Measurements from ENCODE around the gene PTP4A1.
"Not testable (repeated sequence)": the region's sequence is repeated elsewhere in the genome, so short reads cannot be mapped to it uniquely, and the experiment has no call there.

Gene PTP4A1

DNA sequence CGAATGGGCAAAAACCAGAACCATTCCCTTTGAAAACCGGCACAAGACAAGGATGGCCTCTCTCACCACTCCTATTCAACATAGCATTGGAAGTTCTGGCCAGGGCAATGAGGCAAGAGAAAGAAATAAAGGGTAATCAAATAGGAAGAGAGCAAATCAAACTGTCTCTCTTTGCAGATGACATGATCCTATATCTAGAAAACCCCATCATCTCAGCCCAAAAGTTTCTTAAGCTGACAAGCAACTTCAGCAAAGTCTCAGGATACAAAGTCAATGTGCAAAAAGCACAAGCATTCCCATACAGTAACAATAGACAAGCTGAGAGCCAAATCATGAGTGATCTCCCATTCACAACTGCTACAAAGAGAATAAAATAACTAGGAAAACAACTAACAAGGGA, 13.4 kb downstream of the PTP4A1 start:
- not testable (repeated sequence) for H3K23ac ChIP-seq (ENCODE audit: low read length in 2 of 2); H3K18ac ChIP-seq (ENCODE audit: low read depth in 1 of 2, low read length in 2 of 2); H2BK5ac ChIP-seq (ENCODE audit: low read depth, low read length, poor library complexity, severe bottlenecking); H3K9me3 ChIP-seq (ENCODE audit: control insufficient read depth, low read length); H2AFZ ChIP-seq (ENCODE audit: low read depth, low read length); H4K8ac ChIP-seq (ENCODE audit: low read length); DNase-seq; H3K4me3 ChIP-seq (ENCODE audit: insufficient read depth in 1 of 2, low read depth in 1 of 2, low read length in 2 of 2); H3K4ac ChIP-seq (ENCODE audit: low read depth in 1 of 2, low read length in 2 of 2); H2BK15ac ChIP-seq (ENCODE audit: low read depth, poor library complexity, severe bottlenecking); H3K4me1 ChIP-seq (ENCODE audit: control insufficient read depth, insufficient read depth, low read depth, low read length); H3K79me1 ChIP-seq (replicated peaks; ENCODE audit: low read length, poor library complexity, severe bottlenecking); H3K14ac ChIP-seq (ENCODE audit: low read length in 2 of 2); H2AK5ac ChIP-seq (ENCODE audit: low read length, severe bottlenecking); H2BK12ac ChIP-seq (ENCODE audit: low read length in 2 of 2); H3K27me3 ChIP-seq (ENCODE audit: control insufficient read depth in 1 of 2, insufficient read depth in 1 of 2, low read length in 2 of 2); H2BK120ac ChIP-seq (ENCODE audit: low read depth, low read length); H4K91ac ChIP-seq (ENCODE audit: low read length); H3K4me2 ChIP-seq (ENCODE audit: low read length, poor library complexity, severe bottlenecking); H3K9ac ChIP-seq (ENCODE audit: low read length); H3K27ac ChIP-seq (ENCODE audit: low read length, poor library complexity, severe bottlenecking)
- 100% methylated on average over 1 of the region's 2 CpGs for WGBS
- peaks cover 3 to 37% of the 10 kb centered on the region in 2 experiments for H3K36me3 ChIP-seq (ENCODE audit: control insufficient read depth in 1 of 2, insufficient read depth in 2 of 2, low read depth in 1 of 2, low read length in 2 of 2)

DNA sequence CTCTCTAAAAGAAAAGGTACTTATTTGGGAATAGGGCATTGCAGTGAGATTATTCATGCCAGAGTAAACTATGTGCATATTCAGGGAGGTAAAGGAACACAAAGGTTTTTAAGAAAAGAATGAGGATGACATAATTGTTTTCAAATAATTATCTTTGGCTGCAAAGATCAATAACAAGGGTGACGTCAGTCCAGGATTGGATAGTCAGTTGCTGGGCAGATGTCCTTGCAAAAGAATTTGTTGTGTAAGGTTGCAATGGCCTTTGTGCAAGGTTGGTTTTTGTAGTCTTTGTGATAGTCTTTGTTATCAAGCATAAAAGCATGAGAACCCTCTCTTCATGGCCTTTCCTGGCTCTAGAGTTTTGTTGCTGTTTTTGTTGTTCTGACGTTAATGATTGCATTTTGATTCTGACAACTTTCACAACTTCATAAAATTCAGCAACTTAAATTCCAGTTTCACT, 17.7 kb downstream of the PTP4A1 start:
- 79% methylated on average over 1 of the region's 2 CpGs for whole genome bisulfite sequencing
- Histone ChIP-seq H3K27me3 (ENCODE audit: control insufficient read depth in 1 of 2, insufficient read depth in 1 of 2, low read length in 2 of 2) (no peaks in the 10 kb centered on the region), H3K14ac (ENCODE audit: low read length in 2 of 2) (no peak overlapping the region), H2BK120ac (ENCODE audit: low read depth, low read length) (no peak overlapping the region), H2AFZ (ENCODE audit: low read depth, low read length) (no peak overlapping the region), H4K91ac (ENCODE audit: low read length) (no peak overlapping the region), H2BK12ac (ENCODE audit: low read length in 2 of 2) (no peak overlapping the region), H3K4me1 (ENCODE audit: control insufficient read depth, insufficient read depth, low read depth, low read length) (no peaks in the 10 kb centered on the region), H3K9me3 (ENCODE audit: control insufficient read depth, low read length) (no peaks in the 10 kb centered on the region), H3K4ac (ENCODE audit: low read depth in 1 of 2, low read length in 2 of 2) (no peak overlapping the region), H3K18ac (ENCODE audit: low read depth in 1 of 2, low read length in 2 of 2) (no peak overlapping the region), H3K27ac (ENCODE audit: low read length, poor library complexity, severe bottlenecking) (no peak overlapping the region), H4K8ac (ENCODE audit: low read length) (no peak overlapping the region), H2BK5ac (ENCODE audit: low read depth, low read length, poor library complexity, severe bottlenecking) (no peak overlapping the region), H3K23ac (ENCODE audit: low read length in 2 of 2) (no peak overlapping the region), H3K79me1 (replicated peaks; ENCODE audit: low read length, poor library complexity, severe bottlenecking) (no peaks in the 10 kb centered on the region), H3K36me3 (ENCODE audit: control insufficient read depth in 1 of 2, insufficient read depth in 2 of 2, low read depth in 1 of 2, low read length in 2 of 2) (no peaks in the 10 kb centered on the region), H2BK15ac (ENCODE audit: low read depth, poor library complexity, severe bottlenecking) (no peak overlapping the region), H2AK5ac (ENCODE audit: low read length, severe bottlenecking) (no peak overlapping the region), H3K4me2 (ENCODE audit: low read length, poor library complexity, severe bottlenecking) (no peak overlapping the region), H3K4me3 (ENCODE audit: insufficient read depth in 1 of 2, low read depth in 1 of 2, low read length in 2 of 2) (no peak overlapping the region), H3K9ac (ENCODE audit: low read length) (no peak overlapping the region)
- DNase-seq: no peak

DNA sequence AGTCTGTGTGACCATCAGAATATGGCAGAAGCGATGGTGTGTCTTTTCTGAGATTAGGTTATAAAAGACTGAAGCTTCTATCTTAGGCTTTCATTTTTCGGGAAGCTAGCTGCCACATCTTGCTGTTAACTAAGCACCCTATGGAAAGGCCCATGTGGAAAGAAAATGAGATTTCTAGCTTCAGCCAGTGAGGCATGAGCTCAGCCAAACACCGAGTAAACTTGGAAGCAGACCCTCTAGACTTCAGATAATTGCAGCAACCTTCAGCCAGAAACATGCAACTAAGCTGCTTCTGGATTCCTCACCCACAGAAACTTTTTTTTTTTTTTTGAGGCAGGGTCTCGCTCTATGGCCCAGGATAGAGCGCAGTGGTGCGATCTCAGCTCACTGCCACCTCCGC, 20.6 kb downstream of the PTP4A1 start:
- no peak overlapping the region for H3K27ac ChIP-seq (ENCODE audit: low read length, poor library complexity, severe bottlenecking)
- no peak overlapping the region for H2BK12ac ChIP-seq (ENCODE audit: low read length in 2 of 2)
- no peak overlapping the region for H2BK15ac ChIP-seq (ENCODE audit: low read depth, poor library complexity, severe bottlenecking)
- H3K27me3 ChIP-seq (ENCODE audit: control insufficient read depth in 1 of 2, insufficient read depth in 1 of 2, low read length in 2 of 2): no peaks in the 10 kb centered on the region
- H3K18ac ChIP-seq (ENCODE audit: low read depth in 1 of 2, low read length in 2 of 2): no peak overlapping the region
- H3K79me1 ChIP-seq (replicated peaks; ENCODE audit: low read length, poor library complexity, severe bottlenecking): no peaks in the 10 kb centered on the region
- WGBS: 97% methylated on average over 7 of the region's 7 CpGs
- H3K14ac ChIP-seq (ENCODE audit: low read length in 2 of 2): no peak overlapping the region
- no peak for DNase-seq
- no peaks in the 10 kb centered on the region for H3K9me3 ChIP-seq (ENCODE audit: control insufficient read depth, low read length)
- H3K4me3 ChIP-seq (ENCODE audit: insufficient read depth in 1 of 2, low read depth in 1 of 2, low read length in 2 of 2): no peak overlapping the region
- no peak overlapping the region for H3K9ac ChIP-seq (ENCODE audit: low read length)
- no peak overlapping the region for H2BK120ac ChIP-seq (ENCODE audit: low read depth, low read length)
- H3K23ac ChIP-seq (ENCODE audit: low read length in 2 of 2): no peak overlapping the region
- no peak overlapping the region for H4K91ac ChIP-seq (ENCODE audit: low read length)
- H3K4ac ChIP-seq (ENCODE audit: low read depth in 1 of 2, low read length in 2 of 2): no peak overlapping the region
- H3K4me1 ChIP-seq (ENCODE audit: control insufficient read depth, insufficient read depth, low read depth, low read length): no peaks in the 10 kb centered on the region
- no peak overlapping the region for H2AFZ ChIP-seq (ENCODE audit: low read depth, low read length)
- H2AK5ac ChIP-seq (ENCODE audit: low read length, severe bottlenecking): no peak overlapping the region
- H3K36me3 ChIP-seq (ENCODE audit: control insufficient read depth in 1 of 2, insufficient read depth in 2 of 2, low read depth in 1 of 2, low read length in 2 of 2): no peaks in the 10 kb centered on the region
- no peak overlapping the region for H3K4me2 ChIP-seq (ENCODE audit: low read length, poor library complexity, severe bottlenecking)
- no peak overlapping the region for H4K8ac ChIP-seq (ENCODE audit: low read length)
- no peak overlapping the region for H2BK5ac ChIP-seq (ENCODE audit: low read depth, low read length, poor library complexity, severe bottlenecking)

DNA sequence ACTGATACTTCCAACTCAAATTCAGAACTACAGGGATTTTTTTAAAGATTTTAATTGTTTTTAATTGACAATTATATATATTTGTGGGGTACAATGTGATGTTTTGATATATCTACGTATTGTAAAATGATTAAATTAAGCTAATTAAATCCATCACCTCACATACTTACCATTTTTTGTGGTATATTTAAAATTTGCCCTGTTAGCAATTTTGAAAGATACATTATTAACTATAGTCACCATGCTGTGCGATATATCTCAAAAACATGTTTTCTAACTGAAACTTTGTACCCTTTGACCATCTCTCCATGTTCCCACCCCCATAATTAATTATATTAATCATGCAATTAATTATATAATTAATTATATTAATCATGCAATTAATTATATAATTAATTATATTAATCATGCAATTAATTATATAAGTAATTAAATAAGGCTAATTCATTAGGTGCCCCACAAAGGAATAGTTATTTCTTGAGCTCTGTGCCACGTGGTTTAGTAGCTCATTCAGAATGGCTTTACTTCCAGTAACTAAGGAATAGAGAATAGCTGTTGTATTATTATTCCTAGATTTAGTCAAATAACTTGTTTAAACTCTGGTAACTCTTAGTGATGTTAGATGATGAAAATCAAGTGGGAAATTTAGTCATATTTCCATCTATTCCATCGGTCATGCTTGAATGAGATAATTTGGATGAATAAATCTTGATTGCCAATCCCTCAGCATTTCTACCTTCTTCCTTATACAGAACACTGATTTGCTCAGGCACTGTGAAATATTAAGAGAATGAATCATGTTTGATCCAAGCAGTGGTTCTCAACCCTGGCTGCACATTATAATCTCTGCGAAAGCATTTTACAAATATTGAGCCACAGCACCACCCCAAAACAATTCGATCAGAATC, 25.1 kb downstream of the PTP4A1 start:
- Histone ChIP-seq H3K4me3 (ENCODE audit: insufficient read depth in 1 of 2, low read depth in 1 of 2, low read length in 2 of 2) (peak overlapping the region in 1 of 2 experiments; percentile 81), H3K4ac (ENCODE audit: low read depth in 1 of 2, low read length in 2 of 2) (no peak overlapping the region), H3K27me3 (ENCODE audit: control insufficient read depth in 1 of 2, insufficient read depth in 1 of 2, low read length in 2 of 2) (no peaks in the 10 kb centered on the region), H3K9me3 (ENCODE audit: control insufficient read depth, low read length) (no peaks in the 10 kb centered on the region), H4K8ac (ENCODE audit: low read length) (no peak overlapping the region), H2BK120ac (ENCODE audit: low read depth, low read length) (no peak overlapping the region), H3K4me1 (ENCODE audit: control insufficient read depth, insufficient read depth, low read depth, low read length) (no peaks in the 10 kb centered on the region), H3K79me1 (replicated peaks; ENCODE audit: low read length, poor library complexity, severe bottlenecking) (no peaks in the 10 kb centered on the region), H2BK5ac (ENCODE audit: low read depth, low read length, poor library complexity, severe bottlenecking) (no peak overlapping the region), H3K9ac (ENCODE audit: low read length) (peak overlapping the region; percentile 73), H3K14ac (ENCODE audit: low read length in 2 of 2) (no peak overlapping the region), H2AFZ (ENCODE audit: low read depth, low read length) (no peak overlapping the region), H3K23ac (ENCODE audit: low read length in 2 of 2) (no peak overlapping the region), H3K36me3 (ENCODE audit: control insufficient read depth in 1 of 2, insufficient read depth in 2 of 2, low read depth in 1 of 2, low read length in 2 of 2) (no peaks in the 10 kb centered on the region), H2AK5ac (ENCODE audit: low read length, severe bottlenecking) (no peak overlapping the region), H2BK12ac (ENCODE audit: low read length in 2 of 2) (no peak overlapping the region), H2BK15ac (ENCODE audit: low read depth, poor library complexity, severe bottlenecking) (no peak overlapping the region), H3K27ac (ENCODE audit: low read length, poor library complexity, severe bottlenecking) (peak overlapping the region; percentile 9), H3K18ac (ENCODE audit: low read depth in 1 of 2, low read length in 2 of 2) (no peak overlapping the region), H4K91ac (ENCODE audit: low read length) (no peak overlapping the region), H3K4me2 (ENCODE audit: low read length, poor library complexity, severe bottlenecking) (peak overlapping the region; percentile 91)
- WGBS: 45% methylated on average over 2 of the region's 6 CpGs
- DNase-seq: no peak
